ENCODE results near the gene MT1A.

The MT1A gene

DNA sequence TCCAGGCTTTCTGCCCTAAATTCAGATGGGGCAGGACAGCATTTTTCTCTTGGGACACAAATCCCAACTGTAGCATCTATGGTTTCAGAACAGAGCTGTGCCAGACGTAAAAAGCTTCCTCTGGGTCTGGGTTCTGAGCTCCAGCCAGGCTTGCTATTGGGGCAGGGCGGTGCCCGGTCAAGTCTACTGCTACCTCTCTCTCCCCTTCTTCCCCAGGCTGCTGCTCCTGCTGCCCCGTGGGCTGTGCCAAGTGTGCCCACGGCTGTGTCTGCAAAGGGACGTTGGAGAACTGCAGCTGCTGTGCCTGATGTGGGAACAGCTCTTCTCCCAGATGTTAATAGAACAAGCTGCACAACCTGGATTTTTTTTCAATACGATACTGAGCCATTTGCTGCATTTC is 4.9 kb upstream of the MT1A start:
- no peak for DNase-seq (ENCODE audit: extremely low read depth, low read depth)
- TF ChIP-seq, protein P1, sequence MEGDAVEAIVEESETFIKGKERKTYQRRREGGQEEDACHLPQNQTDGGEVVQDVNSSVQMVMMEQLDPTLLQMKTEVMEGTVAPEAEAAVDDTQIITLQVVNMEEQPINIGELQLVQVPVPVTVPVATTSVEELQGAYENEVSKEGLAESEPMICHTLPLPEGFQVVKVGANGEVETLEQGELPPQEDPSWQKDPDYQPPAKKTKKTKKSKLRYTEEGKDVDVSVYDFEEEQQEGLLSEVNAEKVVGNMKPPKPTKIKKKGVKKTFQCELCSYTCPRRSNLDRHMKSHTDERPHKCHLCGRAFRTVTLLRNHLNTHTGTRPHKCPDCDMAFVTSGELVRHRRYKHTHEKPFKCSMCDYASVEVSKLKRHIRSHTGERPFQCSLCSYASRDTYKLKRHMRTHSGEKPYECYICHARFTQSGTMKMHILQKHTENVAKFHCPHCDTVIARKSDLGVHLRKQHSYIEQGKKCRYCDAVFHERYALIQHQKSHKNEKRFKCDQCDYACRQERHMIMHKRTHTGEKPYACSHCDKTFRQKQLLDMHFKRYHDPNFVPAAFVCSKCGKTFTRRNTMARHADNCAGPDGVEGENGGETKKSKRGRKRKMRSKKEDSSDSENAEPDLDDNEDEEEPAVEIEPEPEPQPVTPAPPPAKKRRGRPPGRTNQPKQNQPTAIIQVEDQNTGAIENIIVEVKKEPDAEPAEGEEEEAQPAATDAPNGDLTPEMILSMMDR (IDR thresholded peaks at IDR 0.05; ENCODE audit: low read depth, low read length): no peak

DNA sequence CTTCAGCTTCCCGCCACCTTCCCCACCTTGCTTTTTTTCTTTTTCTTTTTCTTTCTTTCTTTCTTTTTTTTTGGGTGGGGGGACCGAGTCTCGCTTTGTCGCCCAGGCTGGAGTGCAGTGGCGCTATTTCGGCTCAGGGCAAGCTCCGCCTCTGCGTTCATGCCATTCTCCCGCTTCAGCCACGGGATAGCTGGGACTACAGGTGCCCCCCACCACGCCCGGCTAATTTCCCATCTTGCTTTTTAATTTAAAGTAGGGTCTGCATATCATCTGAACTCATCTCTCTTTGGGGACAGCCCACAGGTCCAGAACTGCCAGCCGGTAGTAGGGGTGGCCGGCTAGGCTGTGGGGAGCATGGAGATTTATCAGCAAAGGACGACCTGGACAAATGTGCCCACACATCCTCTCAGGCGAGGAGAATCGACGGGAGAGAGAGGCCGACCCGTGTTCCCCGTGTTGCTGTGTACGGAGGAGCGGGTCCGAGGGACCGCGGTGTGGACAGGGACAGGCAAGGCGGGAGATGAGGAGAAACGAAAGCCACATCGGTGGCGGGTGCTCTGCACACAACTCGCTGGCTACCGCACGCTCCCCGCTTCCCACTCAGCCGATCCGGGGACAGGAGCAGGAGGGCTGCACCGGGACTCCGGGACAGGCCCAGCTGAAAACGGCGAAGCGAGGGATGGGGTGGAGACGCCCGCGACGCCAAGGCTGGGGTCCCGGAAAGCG is 3.6 kb upstream of the MT1A start:
- no peak for DNase-seq (ENCODE audit: extremely low read depth, low read depth)

DNA sequence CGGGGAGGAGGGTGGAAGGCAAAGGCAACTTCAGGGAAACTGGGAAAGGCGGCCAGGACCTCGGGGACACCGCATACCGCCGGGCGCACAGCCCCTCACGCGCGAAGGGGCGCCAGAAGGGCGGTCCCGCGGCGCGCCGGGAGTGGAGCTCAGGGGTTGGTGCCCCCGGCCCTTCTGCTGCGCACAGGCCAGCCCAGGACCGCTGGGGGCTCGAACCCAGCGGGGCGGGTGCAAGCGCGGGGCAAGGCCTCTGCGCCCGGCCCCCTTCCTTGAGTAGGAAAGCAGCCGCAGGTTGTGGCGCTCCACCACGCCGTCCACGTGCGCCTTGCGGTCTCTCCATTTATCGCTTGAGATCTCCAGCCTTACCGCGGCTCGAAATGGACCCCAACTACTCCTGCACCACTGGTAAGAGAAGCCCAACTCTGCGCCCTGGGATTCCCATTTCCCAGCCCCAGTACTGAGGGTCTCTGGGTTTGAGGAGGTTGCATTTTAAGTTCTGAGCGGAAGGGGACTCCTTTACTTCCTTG is 3.0 kb upstream of the MT1A start:
- DNase-seq (ENCODE audit: extremely low read depth, low read depth): no peak
- TF ChIP-seq, protein P1 (IDR thresholded peaks at IDR 0.05; ENCODE audit: low read depth, low read length): no peak

More for the DNA sequence above, 3.6 kb upstream of the MT1A start:
- TF ChIP-seq, protein P1 (IDR thresholded peaks at IDR 0.05; ENCODE audit: low read depth, low read length): no peak

DNA sequence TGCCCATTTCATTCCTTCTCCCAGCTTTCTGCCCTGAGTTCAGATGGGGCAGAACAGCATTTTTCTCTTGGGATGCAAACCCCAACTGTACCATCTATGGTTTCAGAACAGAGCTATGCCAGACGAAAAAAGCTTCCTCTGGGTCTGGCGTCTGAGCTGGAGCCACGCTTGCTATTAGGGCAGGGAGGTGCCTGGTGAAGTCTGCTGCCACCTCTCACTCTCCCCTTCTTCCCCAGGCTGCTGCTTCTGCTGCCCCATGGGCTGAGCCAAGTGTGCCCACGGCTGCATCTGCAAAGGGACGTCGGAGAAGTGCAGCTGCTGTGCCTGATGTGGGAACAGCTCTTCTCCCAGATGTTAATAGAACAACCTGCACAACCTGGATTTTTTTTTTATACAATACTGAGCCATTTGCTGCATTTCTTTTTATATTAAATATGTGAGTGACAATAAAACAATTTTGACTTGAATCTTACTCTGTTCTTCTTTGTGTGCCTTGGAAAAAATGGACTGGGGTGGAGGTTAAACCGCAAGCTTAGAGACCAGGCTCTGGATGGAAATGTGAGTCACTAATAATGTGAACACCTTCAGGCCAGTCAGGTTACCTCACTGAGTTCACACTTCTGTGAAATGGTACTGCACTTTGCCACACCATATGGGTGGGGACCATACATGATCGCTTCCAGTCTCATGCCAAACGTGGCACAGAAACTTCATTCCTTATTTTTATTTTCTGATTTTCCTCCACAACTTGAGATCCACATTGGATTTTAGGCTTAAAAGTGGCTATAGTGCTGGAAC is 1.7 kb upstream of the MT1A start:
- no peak for DNase-seq (ENCODE audit: extremely low read depth, low read depth)
- TF ChIP-seq, protein P1 (IDR thresholded peaks at IDR 0.05; ENCODE audit: low read depth, low read length): no peak

DNA sequence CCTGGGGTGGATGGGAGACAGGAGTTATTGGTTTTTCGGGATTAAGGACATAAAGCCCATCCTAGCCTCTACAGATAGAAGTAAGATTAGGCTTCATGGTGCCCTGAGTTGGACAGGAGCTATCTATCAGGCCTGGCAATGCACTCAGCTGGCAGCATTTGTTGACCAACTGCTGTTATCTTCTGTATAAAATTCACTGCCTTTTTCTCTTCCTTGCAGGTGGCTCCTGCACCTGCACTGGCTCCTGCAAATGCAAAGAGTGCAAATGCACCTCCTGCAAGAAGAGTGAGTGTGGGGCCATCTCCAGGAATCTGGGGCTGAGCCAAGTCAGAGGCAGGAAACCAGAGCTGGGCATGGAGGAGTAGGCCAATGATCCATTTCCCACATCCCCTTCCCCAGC is 579 bp downstream of the MT1A start:
- TF ChIP-seq, protein P1 (IDR thresholded peaks at IDR 0.05; ENCODE audit: low read depth, low read length): no peak
- no peak for DNase-seq (ENCODE audit: extremely low read depth, low read depth)

DNA sequence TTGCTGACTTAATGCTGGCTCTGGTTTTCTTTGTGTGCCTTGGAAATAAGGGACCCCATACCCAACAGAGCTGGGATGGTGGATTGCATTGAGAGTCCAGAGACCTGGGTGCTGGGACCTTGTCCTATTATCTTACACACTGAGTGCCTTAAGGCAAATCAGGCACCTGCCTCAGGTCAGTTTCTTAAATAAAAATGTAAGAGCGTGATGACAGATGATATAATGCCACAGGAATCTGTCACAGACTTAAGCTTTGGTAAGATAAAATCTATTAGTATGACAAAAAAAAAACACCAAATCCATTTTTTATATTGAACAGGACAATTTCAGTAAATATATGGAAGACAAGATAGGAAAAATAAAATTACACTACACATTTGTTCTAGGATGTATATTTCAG is 1.6 kb downstream of the MT1A start:
- TF ChIP-seq, protein P1 (IDR thresholded peaks at IDR 0.05; ENCODE audit: low read depth, low read length): no peak
- no peak for DNase-seq (ENCODE audit: extremely low read depth, low read depth)

DNA sequence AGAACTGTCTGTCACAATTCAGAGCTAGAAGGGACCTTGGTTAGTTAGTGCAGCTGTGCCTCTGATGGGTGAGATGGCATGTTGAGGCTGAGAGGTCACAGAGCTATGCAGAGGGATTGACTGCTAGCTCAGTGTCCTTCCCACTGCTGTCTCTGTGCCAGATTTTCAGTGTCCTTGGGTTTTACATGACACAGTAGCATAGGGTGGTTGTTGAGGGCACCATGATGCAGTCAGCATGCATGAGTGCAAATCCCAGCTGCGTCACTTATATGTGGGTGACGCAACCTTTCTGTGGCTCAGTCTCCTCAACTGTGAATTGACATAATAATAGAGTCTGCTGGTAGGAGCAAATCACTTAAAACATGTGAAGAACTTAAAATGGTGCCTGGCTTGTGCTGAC is 2.7 kb downstream of the MT1A start:
- no peak for DNase-seq (ENCODE audit: extremely low read depth, low read depth)
- TF ChIP-seq, protein P1 (IDR thresholded peaks at IDR 0.05; ENCODE audit: low read depth, low read length): no peak

Data from AG09319 (cell line).